Mucosa of descending colon (tissue), 3 donors: ENCODE results near the gene PPP2R5C. TPM values are rescaled to one million over a fixed set of nuclear protein-coding genes. Genes with fewer than 3 reads are reported as not detected.

ENCODE experiments used
- ATAC-seq: fragments of 200-7000 bp; cut with Tn5 transposase; one replicate; pipeline ENCODE4 v1.9.1; 2020; ENCODE audit warnings: mild to moderate bottlenecking, moderate library complexity
- DNase-seq, 3 donors: peaks; one replicate each; pipeline ENCODE4 v3.0.0-alpha.2; 2020
- H3K36me3 ChIP-seq: fragments of 200-600 bp; one replicate; pipeline ENCODE4 v1.8.0; 2021; ENCODE audit warnings: low read depth, mild to moderate bottlenecking
- H3K4me1 ChIP-seq: fragments of 200-600 bp; one replicate; pipeline ENCODE4 v1.8.0; 2021; ENCODE audit warnings: low read depth, mild to moderate bottlenecking
- H3K4me3 ChIP-seq: fragments of 200-600 bp; one replicate; pipeline ENCODE4 v1.8.0; 2021; ENCODE audit warnings: mild to moderate bottlenecking
- H3K9me3 ChIP-seq: fragments of 200-600 bp; one replicate; pipeline ENCODE4 v1.8.0; 2021; ENCODE audit warnings: mild to moderate bottlenecking
- CTCF ChIP-seq: fragments of 200-600 bp; IDR thresholded peaks from one replicate; pipeline ENCODE4 v1.8.0; 2022; ENCODE audit warnings: antibody characterized with exemption, mild to moderate bottlenecking
- intact Hi-C, 2 donors: fragments of 100-400 bp; cut with DNase I in 1 of 2; cut with micrococcal nuclease in 1 of 2; formaldehyde crosslinking; loops; one replicate each; pipeline versions ENCODE4 v1.11.0 to v1.11.1; 2022; cut with DNase I, micrococcal nuclease
- total RNA-seq, 3 donors: library from RNA; stranded (reverse); fragmentation: NEBNext Ultra II Directional in 2 of 3; extraction: Animal tissue kit (Norgen Biotek cat#: 25700) in 2 of 3; gene quantifications; one replicate each; pipeline versions ENCODE4 v1.2.1 to v1.2.4, GENCODE V29; 2021 to 2023
- donor health status: DM: no; HTN: no; CAD: no; lungs with moderate emphysema.
- donor health status: DM: no; HTN: no; CAD: no.
- donor health status: DM: no; HTN: yes; CAD: no.

Gene PPP2R5C
- total RNA-seq, 3 donors from 2014 or later = 131 to 173 (median 160) TPM

DNA sequence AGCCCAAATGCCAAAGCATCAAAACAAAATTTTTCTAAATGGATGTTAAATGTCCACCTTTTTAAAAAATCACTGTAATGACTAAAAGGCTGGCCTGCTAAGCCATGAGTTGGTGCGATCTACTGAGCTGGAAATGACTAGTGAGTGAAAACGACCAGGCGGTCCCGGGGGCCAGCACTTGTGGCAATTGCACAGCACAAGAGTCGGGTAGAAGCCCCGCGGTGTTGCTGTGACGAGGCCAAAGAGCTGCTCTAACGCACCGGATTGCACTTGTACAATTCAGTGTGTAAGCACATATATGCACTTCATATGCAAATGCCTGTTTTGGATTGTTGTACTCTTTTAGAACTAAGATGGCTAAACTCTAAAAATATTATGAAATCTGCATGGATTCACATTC lies 138.7 kb downstream of the PPP2R5C start:
- no peak for ATAC-seq
- intact Hi-C loops = no loop called here
- no peak for TF ChIP-seq CTCF

DNA sequence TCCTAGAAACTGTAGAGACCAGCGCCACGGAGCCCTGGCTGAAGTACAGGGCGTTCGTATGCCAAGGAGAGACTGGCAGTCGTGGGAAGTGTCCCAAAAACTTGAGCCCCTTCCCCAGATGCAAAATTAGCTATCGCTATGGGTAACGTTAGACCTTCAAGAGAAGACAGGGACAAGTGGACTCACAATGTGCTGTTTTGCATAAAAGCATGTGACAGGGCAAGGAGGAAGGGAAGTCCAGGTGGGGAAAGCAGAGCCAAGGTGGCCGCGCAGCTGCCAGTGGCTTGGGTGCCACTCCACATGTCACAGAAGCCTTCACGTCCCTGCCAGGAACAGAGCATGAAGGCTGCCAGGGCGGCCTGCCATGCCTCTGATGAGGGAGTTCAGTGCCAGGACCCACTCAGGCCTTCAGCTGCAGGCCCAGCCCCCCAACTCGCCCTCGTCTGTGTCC lies 141.6 kb downstream of the PPP2R5C start:
- ATAC-seq (no peak), DNase-seq (no peak)
- intact Hi-C loops = no loop called here
- H3K4me3 ChIP-seq = no peak overlapping the region
- TF ChIP-seq CTCF = no peak
- no peaks in the 10 kb centered on the region for H3K9me3 ChIP-seq
- H3K36me3 ChIP-seq = peaks cover 19% of the 10 kb centered on the region
- no peaks in the 10 kb centered on the region for H3K4me1 ChIP-seq

More for the DNA sequence above, 138.7 kb downstream of the PPP2R5C start:
- Histone ChIP-seq H3K4me1 (no peaks in the 10 kb centered on the region), H3K36me3 (peaks cover 10% of the 10 kb centered on the region), H3K4me3 (no peak overlapping the region), H3K9me3 (no peaks in the 10 kb centered on the region)
- no peak for DNase-seq

DNA sequence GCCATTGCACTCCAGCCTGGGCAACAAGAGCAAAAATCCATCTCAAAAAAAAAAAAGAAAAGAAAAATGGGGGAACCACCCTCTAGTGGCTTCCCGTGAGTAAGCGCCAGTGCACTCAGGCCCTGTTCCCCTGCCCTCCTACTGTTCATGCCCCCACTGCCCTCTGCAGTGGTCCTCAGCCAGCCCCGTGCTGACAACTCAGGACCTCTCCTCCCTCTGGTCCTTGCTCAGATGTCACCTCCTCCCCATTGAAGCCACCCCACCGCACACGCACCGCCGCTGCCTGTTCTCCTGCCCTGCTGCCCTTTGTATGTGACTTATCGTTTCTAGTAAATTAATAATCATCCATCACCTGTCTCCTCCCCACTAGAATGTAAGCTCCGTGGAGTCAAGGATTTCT lies 144.1 kb downstream of the PPP2R5C start:
- no peak for DNase-seq
- no peak for TF ChIP-seq CTCF
- H3K36me3 ChIP-seq = peaks cover 18% of the 10 kb centered on the region
- H3K9me3 ChIP-seq = no peaks in the 10 kb centered on the region
- intact Hi-C loops = no loop called here
- H3K4me3 ChIP-seq = no peak overlapping the region
- ATAC-seq = no peak
- H3K4me1 ChIP-seq = no peaks in the 10 kb centered on the region

- peaks cover 18% of the 10 kb centered on the region for H3K36me3 ChIP-seq
- no peak for TF ChIP-seq CTCF
- no peak overlapping the region for H3K4me3 ChIP-seq
- intact Hi-C loops = no loop called here
- H3K9me3 ChIP-seq = no peaks in the 10 kb centered on the region
- ATAC-seq = no peak
- no peaks in the 10 kb centered on the region for H3K4me1 ChIP-seq
- no peak for DNase-seq
These were observed 145.1 kb downstream of the PPP2R5C start for GRCh38 chr14:101906645-101907044.

GRCh38 chr14:101907619-101908018 lies 146.1 kb downstream of the PPP2R5C start:
- TF ChIP-seq CTCF = no peak

DNA sequence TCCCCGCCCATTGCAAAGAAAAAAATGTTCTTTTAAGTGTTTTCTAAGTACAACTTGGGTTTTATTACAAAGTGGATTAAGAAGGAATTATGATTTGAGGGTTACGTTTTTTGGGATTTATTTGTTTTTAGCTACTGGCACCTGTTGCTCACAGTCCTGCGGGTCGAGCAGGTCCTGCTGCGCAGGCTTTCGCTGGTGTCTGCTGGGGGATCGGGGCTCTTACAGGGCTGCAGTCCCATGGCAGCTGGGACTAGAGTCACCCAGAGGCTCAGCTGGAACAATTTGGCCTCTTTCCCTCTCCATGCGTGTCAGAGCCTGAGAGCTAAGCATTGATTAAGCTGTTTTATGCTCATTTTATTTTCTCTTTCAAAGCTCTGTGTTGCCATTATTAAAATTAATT lies 147.3 kb downstream of the PPP2R5C start:
- peaks cover 10% of the 10 kb centered on the region for H3K36me3 ChIP-seq
- no peaks in the 10 kb centered on the region for H3K9me3 ChIP-seq
- intact Hi-C loops = no loop called here
- H3K4me3 ChIP-seq = no peak overlapping the region
- no peak for DNase-seq
- no peak for TF ChIP-seq CTCF
- ATAC-seq = no peak
- no peaks in the 10 kb centered on the region for H3K4me1 ChIP-seq

More at GRCh38 chr14:101907619-101908018, 146.1 kb downstream of the PPP2R5C start:
- intact Hi-C loops = no loop called here
- H3K9me3 ChIP-seq = no peaks in the 10 kb centered on the region
- H3K36me3 ChIP-seq = peaks cover 13% of the 10 kb centered on the region
- ATAC-seq (no peak), DNase-seq (no peak)
- no peaks in the 10 kb centered on the region for H3K4me1 ChIP-seq
- no peak overlapping the region for H3K4me3 ChIP-seq
